ENCODE results near the gene EME1.

The EME1 gene

GRCh38 chr17:50339381-50339780 lies 33.6 kb upstream of the EME1 start:
- DNase-seq: no peak
- TF ChIP-seq GATA1 (IDR thresholded peaks at IDR 0.05; ENCODE audit: low read depth, low read length) (no peak), POLR2A (IDR thresholded peaks at IDR 0.05; ENCODE audit: low read length) (no peak)

GRCh38 chr17:50344731-50345365 lies 28.2 kb upstream of the EME1 start:
- TF ChIP-seq POLR2A (IDR thresholded peaks at IDR 0.05; ENCODE audit: low read length): no peak
- TF ChIP-seq GATA1 (IDR thresholded peaks at IDR 0.05; ENCODE audit: low read depth, low read length): no peak
- no peak for DNase-seq

GRCh38 chr17:50345432-50346312 lies 27.4 kb upstream of the EME1 start, which contains the start of gene XYLT2:
TSS of gene XYLT2 (plus strand) at chr17:50346126. CDS start at chr17:50346141, 15 bp downstream.
- TF ChIP-seq GATA1 (IDR thresholded peaks at IDR 0.05; ENCODE audit: low read depth, low read length) (no peak), POLR2A (IDR thresholded peaks at IDR 0.05; ENCODE audit: low read length) (no peak)
- peak; percentile 90 to 94 for DNase-seq

- TF ChIP-seq POLR2A (IDR thresholded peaks at IDR 0.05; ENCODE audit: low read length) (no peak), GATA1 (IDR thresholded peaks at IDR 0.05; ENCODE audit: low read depth, low read length) (no peak)
- DNase-seq: peak; percentile 55 to 57
These were observed 26.5 kb upstream of the EME1 start for GRCh38 chr17:50346313-50347116.

GRCh38 chr17:50347117-50347893 lies 25.7 kb upstream of the EME1 start:
- DNase-seq: no peak
- TF ChIP-seq GATA1 (IDR thresholded peaks at IDR 0.05; ENCODE audit: low read depth, low read length): no peak
- no peak for TF ChIP-seq POLR2A (IDR thresholded peaks at IDR 0.05; ENCODE audit: low read length)

- TF ChIP-seq GATA1 (IDR thresholded peaks at IDR 0.05; ENCODE audit: low read depth, low read length) (no peak), POLR2A (IDR thresholded peaks at IDR 0.05; ENCODE audit: low read length) (no peak)
- DNase-seq: no peak
These were observed 25.1 kb upstream of the EME1 start for GRCh38 chr17:50347894-50348291.

GRCh38 chr17:50348522-50349242 lies 24.3 kb upstream of the EME1 start:
- no peak for TF ChIP-seq POLR2A (IDR thresholded peaks at IDR 0.05; ENCODE audit: low read length)
- no peak for TF ChIP-seq GATA1 (IDR thresholded peaks at IDR 0.05; ENCODE audit: low read depth, low read length)
- no peak for DNase-seq

GRCh38 chr17:50349243-50349600 lies 23.8 kb upstream of the EME1 start:
- no peak for DNase-seq
- TF ChIP-seq GATA1 (IDR thresholded peaks at IDR 0.05; ENCODE audit: low read depth, low read length): no peak
- TF ChIP-seq POLR2A (IDR thresholded peaks at IDR 0.05; ENCODE audit: low read length): no peak

- TF ChIP-seq POLR2A (IDR thresholded peaks at IDR 0.05; ENCODE audit: low read length): no peak
- no peak for TF ChIP-seq GATA1 (IDR thresholded peaks at IDR 0.05; ENCODE audit: low read depth, low read length)
- no peak for DNase-seq
These were observed 22.3 kb upstream of the EME1 start for GRCh38 chr17:50350733-50351132.

- no peak for TF ChIP-seq GATA1 (IDR thresholded peaks at IDR 0.05; ENCODE audit: low read depth, low read length)
- TF ChIP-seq POLR2A (IDR thresholded peaks at IDR 0.05; ENCODE audit: low read length): no peak
- no peak for DNase-seq
These were observed 20.8 kb upstream of the EME1 start for GRCh38 chr17:50352072-50352692.

GRCh38 chr17:50352693-50353599 lies 20.1 kb upstream of the EME1 start:
- no peak for TF ChIP-seq POLR2A (IDR thresholded peaks at IDR 0.05; ENCODE audit: low read length)
- TF ChIP-seq GATA1 (IDR thresholded peaks at IDR 0.05; ENCODE audit: low read depth, low read length): no peak

More at GRCh38 chr17:50352693-50353599, 20.1 kb upstream of the EME1 start:
- no peak for DNase-seq

All from erythroblast (primary cell).